Suprapubic skin (tissue), 4 donors: ENCODE measurements around the gene KDM2A.

Experiments used
- EP300 ChIP-seq: sonication (generic); formaldehyde crosslinking; IDR thresholded peaks from one replicate; pipeline ENCODE4 v1.6.1; 2017; ENCODE audit warnings: antibody characterized with exemption
- POLR2A ChIP-seq, 2 donors: fragments of 450-650 bp; IDR thresholded peaks; one replicate each; pipeline ENCODE4 v1.6.1; 2017; ENCODE audit warnings: antibody characterized with exemption in 2 of 2, mild to moderate bottlenecking in 2 of 2, moderate library complexity in 2 of 2
- POLR2AphosphoS5 ChIP-seq, 3 donors: sonication (generic); formaldehyde crosslinking; IDR thresholded peaks; one replicate each; pipeline ENCODE4 v1.6.1; 2017; ENCODE audit warnings: antibody characterized with exemption in 3 of 3
- TF ChIP-seq, protein P1 (sequence below), 2 donors: fragments of 200-600 bp in 1 of 2; fragments of 450-650 bp in 1 of 2; sonication (generic) in 1 of 2; IDR thresholded peaks; one replicate each; pipeline ENCODE4 v1.5.1; 2016 to 2019; ENCODE audit warnings: antibody characterized with exemption in 2 of 2, mild to moderate bottlenecking in 1 of 2, moderate library complexity in 1 of 2

DNA sequence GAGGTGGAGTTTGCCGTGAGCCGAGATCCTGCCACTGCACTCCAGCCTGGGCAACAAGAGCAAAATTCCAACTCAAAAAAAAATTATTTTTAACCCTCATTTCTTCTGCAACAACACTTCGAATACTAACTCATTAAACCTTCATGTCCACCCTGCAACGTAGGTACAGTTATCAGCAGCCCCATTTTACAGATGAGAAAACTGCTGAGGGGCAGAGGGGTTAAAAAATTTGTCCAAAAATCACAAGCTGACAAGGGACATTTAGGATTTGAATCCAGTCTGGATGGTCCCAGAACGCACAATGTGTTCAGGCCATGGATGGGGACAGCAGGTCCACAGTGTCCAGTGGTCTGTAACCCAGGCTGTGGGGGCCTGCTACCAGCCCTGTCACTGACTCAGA, 33.4 kb upstream of the KDM2A start:
- TF ChIP-seq, protein P1, sequence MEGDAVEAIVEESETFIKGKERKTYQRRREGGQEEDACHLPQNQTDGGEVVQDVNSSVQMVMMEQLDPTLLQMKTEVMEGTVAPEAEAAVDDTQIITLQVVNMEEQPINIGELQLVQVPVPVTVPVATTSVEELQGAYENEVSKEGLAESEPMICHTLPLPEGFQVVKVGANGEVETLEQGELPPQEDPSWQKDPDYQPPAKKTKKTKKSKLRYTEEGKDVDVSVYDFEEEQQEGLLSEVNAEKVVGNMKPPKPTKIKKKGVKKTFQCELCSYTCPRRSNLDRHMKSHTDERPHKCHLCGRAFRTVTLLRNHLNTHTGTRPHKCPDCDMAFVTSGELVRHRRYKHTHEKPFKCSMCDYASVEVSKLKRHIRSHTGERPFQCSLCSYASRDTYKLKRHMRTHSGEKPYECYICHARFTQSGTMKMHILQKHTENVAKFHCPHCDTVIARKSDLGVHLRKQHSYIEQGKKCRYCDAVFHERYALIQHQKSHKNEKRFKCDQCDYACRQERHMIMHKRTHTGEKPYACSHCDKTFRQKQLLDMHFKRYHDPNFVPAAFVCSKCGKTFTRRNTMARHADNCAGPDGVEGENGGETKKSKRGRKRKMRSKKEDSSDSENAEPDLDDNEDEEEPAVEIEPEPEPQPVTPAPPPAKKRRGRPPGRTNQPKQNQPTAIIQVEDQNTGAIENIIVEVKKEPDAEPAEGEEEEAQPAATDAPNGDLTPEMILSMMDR (IDR thresholded peaks at IDR 0.05), result no peak
- TF ChIP-seq POLR2A (IDR thresholded peaks at IDR 0.05) (no peak), EP300 (no peak), POLR2AphosphoS5 (IDR thresholded peaks at IDR 0.05) (no peak)
